Hematopoietic multipotent progenitor cell treated with erythropoietin and hydrocortisone succinate and interleukin-3 and kit ligand, for 15 days (in vitro differentiated cells): ENCODE data around the gene ACVR2A.

Experiments
- DNase-seq: peaks from one replicate; pipeline ENCODE4 v3.0.0-alpha.2; 2015; ENCODE audit warnings: low spot score

Gene ACVR2A

GRCh38 chr2:147844697-147845410 lies at the start of gene ACVR2A:
Gene ACVR2A, plus strand, starts transcription at chr2:147845029. Its CDS starts 124 bp downstream, at chr2:147845153.
- no peak for DNase-seq

DNA sequence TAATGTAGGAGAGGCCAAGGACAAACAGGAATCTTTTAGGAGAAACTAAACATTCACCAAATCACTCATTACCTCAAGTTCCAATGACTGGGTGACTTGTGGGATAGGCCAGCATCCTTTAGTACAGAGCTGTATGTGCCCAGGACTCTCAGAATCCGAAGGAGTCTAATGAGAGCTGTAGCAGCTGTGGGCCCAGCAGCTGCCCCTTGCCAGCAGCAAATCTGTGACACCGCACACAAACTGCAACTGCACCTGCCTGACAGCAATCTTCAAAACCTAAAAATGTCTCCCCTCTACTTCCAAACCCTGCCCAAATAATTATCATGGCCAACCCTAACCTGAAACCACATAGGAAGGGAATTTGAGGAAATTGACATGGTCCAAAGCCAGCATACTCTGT lies 44.5 kb upstream of the ACVR2A start:
- no peak for DNase-seq

DNA sequence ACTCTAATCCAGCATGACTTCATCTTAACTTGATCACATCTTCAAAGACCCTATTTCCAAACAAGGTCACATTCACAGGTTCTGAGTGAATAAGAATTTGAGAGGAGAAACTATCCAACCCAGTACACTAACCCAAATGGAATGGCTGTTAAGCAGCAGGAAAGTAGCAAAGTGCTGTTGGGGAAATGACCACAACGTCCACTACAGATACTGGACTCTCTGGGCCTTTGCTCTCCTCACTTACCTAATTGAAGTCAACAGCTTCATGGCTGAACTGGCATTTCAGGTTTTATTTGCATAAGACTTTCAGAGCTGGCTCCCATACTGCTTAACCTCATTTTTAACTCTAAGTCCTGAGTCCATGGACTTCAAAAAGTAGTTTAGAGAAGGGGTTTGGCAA lies 38.0 kb upstream of the ACVR2A start:
- no peak for DNase-seq

DNA sequence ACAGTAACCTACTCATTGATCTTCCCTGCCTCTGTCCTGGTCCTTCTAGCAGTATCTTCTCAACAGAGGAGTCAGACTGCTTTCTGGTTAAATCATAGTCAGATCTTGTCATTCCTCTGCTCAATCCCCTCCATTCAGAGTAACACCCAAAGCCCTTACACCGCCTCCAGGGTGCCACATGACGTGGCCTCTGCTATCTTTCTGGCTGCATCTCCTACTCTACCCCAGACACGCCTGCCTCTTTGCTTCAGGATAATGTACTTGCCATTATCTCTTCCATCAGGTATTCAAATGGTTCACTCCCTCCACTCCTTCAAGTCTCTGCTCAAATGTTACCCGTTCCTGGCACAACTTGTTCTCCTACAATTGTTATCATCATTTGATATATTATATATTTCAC lies 36.3 kb upstream of the ACVR2A start:
- DNase-seq = no peak

GRCh38 chr2:147810883-147811765 lies 33.7 kb upstream of the ACVR2A start:
- no peak for DNase-seq

GRCh38 chr2:147818741-147819140 lies 26.1 kb upstream of the ACVR2A start:
- no peak for DNase-seq

- DNase-seq = no peak
Measured at GRCh38 chr2:147824620-147825019, 20.2 kb upstream of the ACVR2A start.

GRCh38 chr2:147826278-147827087 lies 18.3 kb upstream of the ACVR2A start:
- DNase-seq = no peak

DNA sequence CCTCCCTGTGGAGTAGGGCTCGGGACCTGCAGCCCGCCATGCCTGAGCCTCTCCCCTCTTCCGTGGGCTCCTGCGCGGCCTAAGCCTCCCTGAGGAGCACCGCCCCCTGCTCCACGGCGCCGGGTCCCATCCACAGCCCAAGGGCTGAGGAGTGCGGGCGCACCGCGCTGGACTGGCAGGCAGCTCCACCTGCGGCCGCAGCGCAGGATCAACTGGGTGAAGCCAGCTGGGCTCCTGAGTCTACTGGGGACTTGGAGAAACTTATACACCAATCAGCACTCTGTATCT lies 17.8 kb upstream of the ACVR2A start:
- DNase-seq = no peak

- no peak for DNase-seq
Measured at GRCh38 chr2:147829106-147829505, 15.7 kb upstream of the ACVR2A start.

DNA sequence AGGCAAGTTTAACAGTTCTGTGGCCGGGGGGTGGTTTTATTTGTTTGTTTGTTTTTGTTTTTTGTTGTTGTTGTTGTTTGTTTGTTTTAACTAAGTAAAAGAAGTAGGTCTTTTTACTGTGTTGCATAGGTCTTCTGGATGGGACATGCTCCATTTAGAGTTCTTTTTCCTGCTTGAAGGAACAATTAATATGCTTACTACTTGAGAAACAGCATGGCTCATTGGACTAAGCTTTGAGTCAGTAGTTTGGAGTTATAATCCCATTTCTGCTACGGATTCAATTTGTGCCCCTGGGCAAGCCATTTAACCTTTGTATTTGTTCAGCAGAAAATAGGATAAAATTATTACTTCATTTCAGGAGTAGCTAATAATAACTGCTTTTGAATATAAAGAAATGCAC lies 8.7 kb upstream of the ACVR2A start:
- DNase-seq = no peak

DNA sequence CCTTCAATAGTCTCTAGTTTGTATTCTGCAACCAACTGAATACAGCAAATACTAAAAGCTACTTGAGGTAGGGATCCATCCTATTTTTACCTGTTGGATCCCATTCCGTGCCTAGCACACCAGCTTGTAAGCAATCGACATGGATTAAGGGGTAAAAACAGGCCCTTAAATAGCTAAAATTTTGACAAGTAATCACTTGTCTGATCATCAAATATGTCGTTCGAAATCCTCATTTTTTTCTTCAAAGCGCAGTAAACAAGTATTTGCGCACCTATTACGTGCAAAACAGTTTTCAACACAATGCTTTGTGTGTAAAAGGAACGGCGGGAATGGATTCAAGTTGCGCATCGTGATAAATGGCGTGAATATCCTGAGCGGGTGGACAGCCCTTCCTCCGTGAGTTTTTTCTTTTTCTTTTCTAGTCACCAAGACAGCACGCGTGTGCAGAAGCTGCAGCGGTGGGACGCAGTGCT lies 1.4 kb upstream of the ACVR2A start:
- DNase-seq = no peak

- peak; percentile 59 for DNase-seq
Measured at GRCh38 chr2:147843864-147844696, 749 bp upstream of the ACVR2A start.

DNA sequence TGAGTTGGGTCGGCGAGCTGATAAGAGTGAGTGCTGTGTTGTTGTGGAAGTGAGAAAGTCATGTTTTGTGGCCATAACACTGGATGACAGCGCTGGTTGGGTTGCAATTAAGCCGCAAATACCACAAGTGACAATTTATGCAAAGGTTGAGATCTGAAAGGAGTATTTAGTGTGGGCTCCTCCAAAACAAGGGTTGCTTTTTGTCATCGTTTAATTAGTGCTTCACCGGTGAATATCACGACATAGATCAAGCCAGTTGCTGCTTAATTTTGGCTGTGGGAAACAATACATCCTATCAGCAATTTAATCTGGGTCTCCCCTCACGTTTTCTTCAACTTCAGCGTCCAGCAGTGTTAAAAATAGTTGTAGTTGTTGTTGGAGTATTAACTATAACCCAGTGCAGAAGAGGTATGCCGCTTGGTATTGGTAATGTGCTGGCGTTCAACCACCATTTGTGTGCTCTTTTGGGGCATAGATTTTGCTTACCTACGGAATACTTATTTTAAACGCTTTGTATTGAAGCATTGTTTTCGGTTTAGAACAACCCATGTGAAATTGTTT lies 662 bp downstream of the ACVR2A start:
- DNase-seq = no peak

GRCh38 chr2:147846412-147847081 lies 1.7 kb downstream of the ACVR2A start:
- DNase-seq = no peak

GRCh38 chr2:147847746-147848391 lies 3.0 kb downstream of the ACVR2A start:
- no peak for DNase-seq

DNA sequence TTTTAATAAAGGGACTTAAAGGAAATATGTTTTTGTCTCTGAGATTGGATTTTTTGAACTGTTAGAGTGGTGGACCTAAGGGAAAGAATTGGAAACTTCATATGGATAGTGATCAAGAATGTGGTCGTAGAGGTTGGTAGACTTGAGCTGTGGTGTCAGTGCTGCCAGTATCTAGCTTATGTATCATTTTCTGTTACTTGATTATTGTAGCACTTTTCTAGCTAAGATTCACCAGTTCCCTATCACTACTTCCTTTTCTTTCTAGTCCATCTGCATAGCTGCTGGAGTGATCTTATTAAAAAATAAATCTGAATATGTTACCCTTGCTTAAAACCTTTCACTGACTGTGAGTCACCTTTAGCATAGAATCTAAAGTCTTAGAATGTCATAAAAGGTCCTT lies 6.0 kb downstream of the ACVR2A start:
- no peak for DNase-seq

- DNase-seq = no peak
Measured at GRCh38 chr2:147851244-147851930, 6.6 kb downstream of the ACVR2A start.

GRCh38 chr2:147854557-147855134 lies 9.8 kb downstream of the ACVR2A start:
- DNase-seq = no peak
